ENCODE data around the gene KIAA1217.

KIAA1217 gene

DNA sequence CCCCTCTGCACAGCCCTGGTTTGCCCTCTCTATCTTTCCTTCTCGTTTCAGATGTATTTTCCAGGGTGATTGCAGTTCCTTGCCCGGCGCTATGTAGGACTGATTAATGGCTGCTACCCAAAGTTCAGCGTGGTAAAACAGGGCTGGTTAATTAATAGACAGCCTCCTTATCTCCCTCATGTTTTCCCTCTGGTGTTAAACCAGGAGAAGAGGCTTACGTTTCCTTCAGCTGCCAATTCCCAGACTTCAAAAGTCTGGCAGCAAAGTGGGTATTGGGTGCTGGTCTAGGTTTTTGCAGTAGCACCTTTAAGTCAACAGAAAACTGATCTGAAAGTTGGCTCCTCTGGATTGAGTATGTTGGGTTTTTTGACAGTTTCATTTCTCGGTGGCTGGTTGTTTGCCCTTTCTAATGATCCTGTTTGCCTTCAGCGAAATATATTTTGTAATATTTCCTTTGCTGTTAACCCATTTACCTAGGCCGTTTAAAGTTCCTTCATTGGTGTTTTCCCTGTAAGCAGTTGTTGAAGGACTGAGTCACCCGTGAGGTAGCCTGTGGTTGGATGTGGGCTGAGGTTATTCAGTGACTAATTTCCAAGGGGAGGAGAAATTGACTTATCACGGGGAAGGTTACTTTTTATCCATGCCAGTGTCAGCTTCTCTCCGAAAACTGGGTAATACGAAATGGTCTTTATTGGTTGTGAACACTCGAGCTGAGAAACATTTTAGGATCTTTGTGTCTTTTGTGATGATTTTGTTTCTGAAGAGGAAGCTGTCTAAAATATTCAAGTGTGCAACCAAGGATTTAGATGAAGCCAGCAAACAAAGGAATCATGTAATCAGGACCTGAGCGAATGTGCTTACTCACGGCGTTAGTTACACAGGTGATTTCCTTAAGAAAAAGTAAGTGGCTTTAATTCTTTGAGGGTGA is 257.2 kb downstream of the KIAA1217 start:
- peak; percentile 16 for DNase-seq (ENCODE audit: low spot score)
- TF ChIP-seq, protein P1, sequence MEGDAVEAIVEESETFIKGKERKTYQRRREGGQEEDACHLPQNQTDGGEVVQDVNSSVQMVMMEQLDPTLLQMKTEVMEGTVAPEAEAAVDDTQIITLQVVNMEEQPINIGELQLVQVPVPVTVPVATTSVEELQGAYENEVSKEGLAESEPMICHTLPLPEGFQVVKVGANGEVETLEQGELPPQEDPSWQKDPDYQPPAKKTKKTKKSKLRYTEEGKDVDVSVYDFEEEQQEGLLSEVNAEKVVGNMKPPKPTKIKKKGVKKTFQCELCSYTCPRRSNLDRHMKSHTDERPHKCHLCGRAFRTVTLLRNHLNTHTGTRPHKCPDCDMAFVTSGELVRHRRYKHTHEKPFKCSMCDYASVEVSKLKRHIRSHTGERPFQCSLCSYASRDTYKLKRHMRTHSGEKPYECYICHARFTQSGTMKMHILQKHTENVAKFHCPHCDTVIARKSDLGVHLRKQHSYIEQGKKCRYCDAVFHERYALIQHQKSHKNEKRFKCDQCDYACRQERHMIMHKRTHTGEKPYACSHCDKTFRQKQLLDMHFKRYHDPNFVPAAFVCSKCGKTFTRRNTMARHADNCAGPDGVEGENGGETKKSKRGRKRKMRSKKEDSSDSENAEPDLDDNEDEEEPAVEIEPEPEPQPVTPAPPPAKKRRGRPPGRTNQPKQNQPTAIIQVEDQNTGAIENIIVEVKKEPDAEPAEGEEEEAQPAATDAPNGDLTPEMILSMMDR (IDR thresholded peaks at IDR 0.05; ENCODE audit: extremely low read depth, missing control alignments), result no peak

DNA sequence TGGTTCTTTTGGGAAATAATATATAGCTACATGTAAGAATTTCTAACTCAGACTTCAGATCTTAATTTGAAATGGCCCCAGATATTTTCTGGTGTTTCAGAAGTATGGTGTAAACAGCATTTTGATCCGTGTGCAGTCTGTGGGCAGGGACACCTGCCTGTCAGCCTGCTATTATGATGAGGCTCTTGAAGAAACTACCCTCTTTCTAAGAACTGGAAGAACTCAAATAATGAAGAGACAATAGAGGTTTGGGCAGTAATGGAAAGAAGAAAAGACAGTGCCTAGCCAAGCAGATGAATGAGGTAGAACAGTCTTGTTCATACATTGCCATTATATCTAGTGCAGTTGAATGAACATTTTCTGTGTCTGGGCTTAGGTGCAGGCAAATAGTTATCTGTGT is 258.2 kb downstream of the KIAA1217 start:
- no peak for DNase-seq (ENCODE audit: low spot score)
- TF ChIP-seq, protein P1 (IDR thresholded peaks at IDR 0.05; ENCODE audit: extremely low read depth, missing control alignments), result no peak

DNA sequence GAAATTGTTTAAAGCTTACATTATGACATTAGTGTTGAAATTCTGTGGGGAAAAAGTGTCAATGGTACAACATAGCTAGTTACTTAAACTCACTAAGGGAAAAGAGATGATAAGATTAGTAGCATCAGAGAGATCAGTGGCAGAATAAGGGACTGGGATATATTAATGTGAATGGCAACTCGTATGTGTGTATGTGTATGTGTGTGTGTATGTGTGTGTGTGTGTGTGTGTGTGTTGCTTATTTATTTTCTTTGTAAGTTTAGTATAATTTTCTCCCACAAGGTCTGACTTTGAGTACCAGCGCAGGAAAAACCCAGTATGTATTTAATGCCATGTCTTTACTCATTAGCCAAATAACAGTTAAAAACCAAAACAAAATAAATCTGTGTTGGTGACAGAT is 258.7 kb downstream of the KIAA1217 start:
- TF ChIP-seq, protein P1 (IDR thresholded peaks at IDR 0.05; ENCODE audit: extremely low read depth, missing control alignments), result no peak
- DNase-seq (ENCODE audit: low spot score), result no peak

DNA sequence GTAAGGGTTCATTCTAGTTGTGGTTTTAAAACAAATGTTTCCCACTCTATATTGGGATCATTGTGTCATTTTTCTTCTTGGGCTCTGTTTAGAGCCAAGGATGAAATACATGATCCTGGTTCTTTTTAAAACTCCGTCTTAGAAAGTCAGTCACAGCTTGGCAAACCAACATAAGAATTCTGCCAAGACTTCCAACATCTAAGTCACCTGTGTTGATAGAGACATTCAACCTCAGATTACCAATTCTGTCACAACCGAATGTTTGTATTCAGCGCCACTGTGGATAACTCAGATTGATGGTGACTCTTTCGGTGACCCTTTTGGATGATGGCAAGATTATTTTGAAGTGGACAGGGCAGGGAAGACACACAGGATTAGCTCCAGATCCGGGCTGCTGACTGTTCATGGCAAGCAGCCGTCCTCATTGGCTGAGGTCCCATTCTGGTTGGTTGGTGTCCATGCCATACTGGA is 259.4 kb downstream of the KIAA1217 start:
- no peak for DNase-seq (ENCODE audit: low spot score)
- TF ChIP-seq, protein P1 (IDR thresholded peaks at IDR 0.05; ENCODE audit: extremely low read depth, missing control alignments), result no peak

DNA sequence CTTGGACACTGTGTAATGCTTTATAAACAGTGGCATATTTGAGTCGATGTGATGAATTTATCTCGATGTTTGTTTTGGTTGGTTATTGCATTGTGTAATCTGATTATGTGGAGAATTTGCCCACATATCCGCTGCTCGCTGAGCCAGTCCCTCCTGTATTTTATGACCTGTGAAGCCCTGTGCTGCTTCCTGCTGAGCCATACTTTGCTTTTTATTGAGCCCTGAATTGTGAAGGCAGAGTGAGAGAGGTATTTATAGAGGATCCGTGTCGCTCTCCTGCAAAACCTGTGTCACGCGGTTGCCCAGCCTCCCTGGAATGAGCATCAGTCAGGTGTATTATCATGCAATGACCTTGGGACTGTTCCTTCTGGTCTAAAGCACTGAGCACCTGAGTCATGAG is 261.1 kb downstream of the KIAA1217 start:
- no peak for DNase-seq (ENCODE audit: low spot score)
- TF ChIP-seq, protein P1 (IDR thresholded peaks at IDR 0.05; ENCODE audit: extremely low read depth, missing control alignments), result no peak

DNA sequence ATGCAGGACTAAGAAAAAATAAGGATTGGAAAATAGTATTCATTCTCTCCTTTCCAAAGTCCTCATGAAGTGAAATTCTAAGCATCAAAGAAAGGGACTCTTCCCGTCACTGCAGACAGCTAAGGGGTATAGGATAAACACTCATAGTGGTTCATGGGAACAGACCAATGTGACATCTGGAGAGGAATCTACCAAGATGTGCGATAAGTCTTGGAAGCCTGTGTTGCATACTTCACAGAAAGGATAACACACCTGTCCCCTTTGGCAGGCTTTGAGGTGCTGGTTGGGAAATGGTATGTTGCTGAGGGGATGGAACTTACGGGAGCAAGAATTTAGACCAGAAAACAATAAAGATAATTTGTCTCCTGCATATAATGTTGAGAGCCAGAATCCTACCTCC is 266.7 kb downstream of the KIAA1217 start:
- TF ChIP-seq, protein P1 (IDR thresholded peaks at IDR 0.05; ENCODE audit: extremely low read depth, missing control alignments), result no peak
- no peak for DNase-seq (ENCODE audit: low spot score)

DNA sequence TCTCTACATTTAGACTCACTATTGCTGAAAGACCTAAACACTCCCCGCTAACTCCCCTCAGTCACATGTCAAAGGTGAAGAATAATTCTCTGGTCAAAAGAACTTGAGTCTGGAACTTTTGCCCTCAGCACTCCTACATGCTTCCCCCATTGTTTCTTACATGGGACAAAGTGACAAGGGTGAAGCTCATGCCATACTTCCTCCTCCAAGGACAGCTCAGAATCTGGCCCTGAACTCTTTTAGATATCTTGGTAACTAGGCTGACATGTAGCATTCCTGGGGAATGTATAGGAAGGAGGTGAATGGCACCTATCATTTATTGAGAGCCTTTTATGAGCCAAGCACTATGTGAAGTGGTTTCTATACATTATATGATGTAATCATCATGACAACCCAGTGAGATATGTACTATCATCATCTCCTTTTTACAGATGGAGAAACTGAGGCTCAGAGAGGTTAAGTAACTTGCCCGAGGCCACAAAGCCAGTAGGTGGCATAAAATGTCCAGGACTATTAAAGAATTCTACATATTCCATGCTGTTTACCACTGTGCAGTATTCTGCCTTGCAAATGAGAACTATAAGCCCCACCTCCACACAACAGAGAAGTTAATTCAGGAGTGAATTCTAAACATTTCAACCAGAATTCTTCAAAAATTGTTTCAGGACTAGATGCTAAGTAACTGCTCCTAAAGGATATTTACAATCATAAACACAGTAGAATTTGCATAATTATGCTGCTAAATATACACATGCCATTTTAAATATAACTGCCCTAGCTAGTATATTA is 268.2 kb downstream of the KIAA1217 start:
- no peak for DNase-seq (ENCODE audit: low spot score)

More for the DNA sequence above, 268.2 kb downstream of the KIAA1217 start:
- TF ChIP-seq, protein P1 (IDR thresholded peaks at IDR 0.05; ENCODE audit: extremely low read depth, missing control alignments), result no peak

All from GM20000 (cell line).